Stimulated activated CD8-positive, alpha-beta memory T cell treated with anti-CD3 and anti-CD28 coated beads, Interleukin-4, amount 100 ng/mL, for 24 hours (primary cell): ENCODE data around the gene CCL2.
"Not testable (repeated sequence)": the region's sequence is repeated elsewhere in the genome, so short reads cannot be mapped to it uniquely, and the experiment has no call there.

Experiments used
- DNase-seq: peaks from one replicate; pipeline ENCODE4 v3.0.0-alpha.2; 2020; ENCODE audit warnings: low read depth

Gene CCL2

GRCh38 chr17:34254651-34255380 is at the start of gene CCL2:
Gene CCL2, plus strand, starts transcription at chr17:34255285. Its CDS starts 65 bp downstream, at chr17:34255350.
- DNase-seq, result no peak

DNA sequence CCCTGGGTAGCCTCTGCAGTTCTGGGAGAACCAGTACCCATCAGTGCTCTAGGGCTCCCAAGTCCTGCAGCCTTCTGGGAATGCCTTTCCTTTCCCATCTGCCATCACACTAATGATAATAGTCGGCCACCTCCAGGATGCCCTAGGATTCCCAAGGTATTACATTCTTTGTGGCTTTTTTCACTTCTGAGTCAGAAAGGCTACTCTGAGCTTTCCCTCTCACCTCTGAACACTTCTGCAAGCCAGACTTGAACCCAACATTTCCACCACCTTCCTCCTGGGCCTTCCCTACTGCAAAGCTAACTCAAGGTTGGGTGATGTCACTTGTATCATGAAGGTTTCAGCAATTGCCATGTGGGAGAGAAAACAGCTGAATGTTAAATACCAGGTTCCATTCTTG is 49.7 kb upstream of the CCL2 start:
- no peak for DNase-seq

DNA sequence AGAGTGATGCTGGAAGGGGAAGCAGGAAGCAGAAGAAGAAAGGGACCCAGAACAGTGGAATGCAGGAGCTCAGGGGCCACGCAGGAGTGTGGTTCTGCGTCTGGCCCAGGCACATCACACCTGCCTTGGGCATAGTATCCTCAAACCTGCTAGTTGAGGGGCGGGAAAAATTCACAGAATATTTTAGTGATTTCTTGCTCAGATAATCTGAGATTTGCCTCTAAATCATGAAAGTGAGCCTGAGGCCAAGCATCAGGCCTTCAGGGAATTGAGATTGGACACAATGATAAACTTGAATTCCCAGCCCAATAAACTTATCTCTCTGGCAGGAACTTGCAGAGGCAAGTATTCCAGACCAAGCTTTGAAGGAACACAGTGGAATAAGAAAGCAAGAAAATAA is 48.5 kb upstream of the CCL2 start:
- DNase-seq, result no peak

GRCh38 chr17:34207572-34207971 is 47.5 kb upstream of the CCL2 start:
- no peak for DNase-seq

DNA sequence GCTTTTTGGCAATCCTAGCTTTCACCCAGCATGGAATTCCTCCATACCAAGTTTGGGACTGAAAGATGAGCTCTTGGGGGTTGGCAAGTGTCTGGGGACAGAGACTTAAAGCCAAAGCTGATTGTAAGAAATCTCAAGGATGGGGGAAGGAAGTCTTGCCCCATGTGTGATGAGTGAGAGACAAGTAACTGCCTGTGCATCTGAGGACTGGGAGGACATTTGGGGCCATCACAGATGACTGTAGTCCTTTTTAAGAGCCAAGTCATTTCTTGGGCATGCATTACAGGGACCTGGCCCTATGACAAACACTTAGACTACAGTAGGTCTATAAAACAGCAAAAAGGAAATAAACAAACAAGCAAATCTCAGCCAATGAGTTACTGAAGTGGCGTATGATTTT is 36.3 kb upstream of the CCL2 start:
- no peak for DNase-seq

GRCh38 chr17:34219405-34219804 is 35.7 kb upstream of the CCL2 start:
- no peak for DNase-seq

DNA sequence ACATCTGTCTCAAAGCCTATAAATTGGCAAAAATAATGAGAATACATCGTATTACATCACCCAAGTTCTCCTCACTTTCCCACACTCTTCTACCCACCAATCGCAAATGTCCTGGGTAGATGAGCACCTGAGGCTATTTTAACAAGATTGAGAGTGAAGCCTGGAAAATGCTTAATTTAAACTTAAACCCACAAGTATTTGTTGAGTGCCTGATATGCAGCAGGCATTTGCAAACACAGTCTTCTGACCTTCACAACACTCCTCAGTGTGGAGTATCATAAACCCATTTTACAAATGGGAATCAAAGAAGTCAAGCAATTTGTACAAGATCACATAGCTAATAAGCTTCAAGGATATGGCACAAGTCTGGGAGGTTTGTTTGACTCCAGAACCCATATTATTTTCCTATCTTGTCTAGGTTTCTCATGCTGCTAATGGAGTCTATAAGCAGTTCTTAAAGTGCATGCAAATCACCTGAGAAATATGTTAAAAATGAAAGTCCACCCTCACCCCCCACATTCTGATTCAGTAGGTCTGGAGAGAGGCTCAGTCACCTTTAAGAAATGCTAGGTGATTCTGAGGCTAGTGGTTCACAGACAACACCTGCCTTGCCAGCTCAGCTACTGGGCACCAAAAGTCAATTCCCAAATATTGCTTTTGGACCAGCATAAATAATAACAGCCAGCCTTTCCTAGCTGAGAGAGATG is 34.9 kb upstream of the CCL2 start:
- no peak for DNase-seq

GRCh38 chr17:34220752-34221395 is 34.2 kb upstream of the CCL2 start:
- DNase-seq, result no peak

DNA sequence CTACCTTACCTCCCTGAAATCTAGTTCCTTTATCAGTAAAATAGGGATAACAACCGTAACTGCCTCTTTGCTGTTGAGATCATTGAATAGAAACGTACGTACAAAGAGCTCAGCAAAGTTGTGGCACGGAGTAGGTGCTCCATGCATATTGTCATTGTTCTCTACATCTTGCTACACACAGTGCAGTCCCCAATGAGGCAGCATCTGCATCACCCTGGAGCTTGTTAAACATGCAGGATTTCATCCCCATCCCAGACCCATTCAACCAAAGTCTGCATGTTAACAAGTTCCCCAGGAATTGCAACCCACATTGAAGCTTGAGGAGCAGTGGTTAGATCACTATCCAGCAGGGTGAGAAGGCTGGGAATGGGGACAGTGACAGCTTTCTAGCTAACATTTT is 33.7 kb upstream of the CCL2 start:
- no peak for DNase-seq

DNA sequence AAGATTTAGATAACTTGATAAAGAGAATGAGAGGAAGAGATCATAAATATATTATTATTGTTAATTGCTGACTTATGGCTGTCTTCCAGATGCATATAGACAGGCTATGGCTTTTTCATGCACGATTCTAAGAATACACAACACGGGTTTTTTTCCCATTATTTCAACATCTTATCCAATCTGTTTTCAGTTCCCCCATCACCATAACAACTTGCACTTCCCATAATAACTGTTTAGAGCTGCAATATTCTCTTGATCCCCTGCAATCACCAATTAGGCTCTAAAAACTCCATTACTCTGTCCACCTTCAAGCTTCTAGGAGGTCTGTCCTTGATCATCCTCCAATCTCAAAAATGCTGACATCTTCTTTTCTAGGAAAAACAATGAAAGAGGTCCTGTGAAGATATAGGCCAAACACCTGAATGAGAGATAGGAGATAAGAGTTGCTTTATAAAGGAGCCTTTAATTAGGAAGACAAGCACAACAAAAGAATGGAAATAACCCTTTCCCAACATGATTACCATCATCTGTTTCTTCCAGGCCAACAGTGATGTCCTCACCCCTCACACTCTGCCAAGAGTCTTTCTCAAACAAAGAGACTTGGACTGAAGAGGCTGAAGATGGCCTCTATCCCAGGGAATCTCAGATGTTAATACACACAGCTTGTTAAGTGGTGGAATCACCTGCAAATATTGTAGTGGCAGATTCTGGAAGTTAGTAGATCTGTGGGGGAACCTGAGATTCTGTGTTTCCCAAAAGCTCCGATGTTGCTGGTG is 32.2 kb upstream of the CCL2 start:
- DNase-seq, result no peak

GRCh38 chr17:34225046-34225445 is 30.0 kb upstream of the CCL2 start:
- no peak for DNase-seq

DNA sequence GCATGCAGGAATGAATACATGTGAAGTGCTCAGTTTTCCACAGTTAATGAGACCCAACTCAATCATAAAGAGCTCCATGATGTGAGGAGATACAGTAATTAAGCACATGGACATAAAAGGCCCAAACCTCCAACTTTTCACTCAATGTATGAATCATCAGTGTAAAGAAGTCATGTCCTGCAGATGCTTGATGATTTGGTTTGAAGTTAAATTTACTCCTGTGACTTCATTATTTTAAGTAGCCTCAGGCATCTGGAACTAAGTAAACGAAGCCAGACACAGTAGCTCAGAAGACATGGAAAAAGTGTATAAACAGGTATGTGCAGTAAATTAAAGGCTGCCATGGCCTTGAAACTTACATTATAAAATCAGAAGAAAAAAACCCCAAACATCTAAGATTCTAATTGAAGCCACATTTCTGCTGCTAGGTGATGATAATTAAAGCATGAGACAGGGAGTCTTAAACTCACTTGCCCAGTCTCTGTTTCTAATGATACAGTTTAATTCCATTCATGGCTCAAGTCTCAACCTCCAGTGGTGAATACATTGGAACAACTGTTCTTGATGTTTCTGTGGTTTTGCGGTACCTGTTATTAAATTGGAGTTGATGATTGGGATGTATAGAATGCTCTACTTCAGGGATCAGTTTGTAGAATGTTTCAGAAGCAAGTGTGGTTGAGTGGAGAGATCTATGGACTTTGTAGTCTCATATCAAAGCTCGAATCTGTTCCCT is 28.9 kb upstream of the CCL2 start:
- no peak for DNase-seq

DNA sequence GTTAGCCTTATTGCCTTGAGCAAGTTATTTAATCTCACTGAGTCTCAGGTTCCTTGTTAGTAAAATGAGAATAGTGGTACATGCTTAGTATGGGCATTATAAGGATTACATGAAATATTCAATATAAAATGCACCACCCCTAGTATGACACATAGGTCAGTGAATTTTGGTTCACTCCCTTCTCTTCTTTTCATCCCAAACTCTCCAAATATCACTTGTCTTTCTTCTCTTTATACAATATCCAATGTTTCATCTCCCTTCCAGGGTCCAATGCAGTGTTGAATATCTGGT is 28.4 kb upstream of the CCL2 start:
- DNase-seq, result no peak

GRCh38 chr17:34227293-34227692 is 27.8 kb upstream of the CCL2 start:
- not testable (repeated sequence) for DNase-seq

DNA sequence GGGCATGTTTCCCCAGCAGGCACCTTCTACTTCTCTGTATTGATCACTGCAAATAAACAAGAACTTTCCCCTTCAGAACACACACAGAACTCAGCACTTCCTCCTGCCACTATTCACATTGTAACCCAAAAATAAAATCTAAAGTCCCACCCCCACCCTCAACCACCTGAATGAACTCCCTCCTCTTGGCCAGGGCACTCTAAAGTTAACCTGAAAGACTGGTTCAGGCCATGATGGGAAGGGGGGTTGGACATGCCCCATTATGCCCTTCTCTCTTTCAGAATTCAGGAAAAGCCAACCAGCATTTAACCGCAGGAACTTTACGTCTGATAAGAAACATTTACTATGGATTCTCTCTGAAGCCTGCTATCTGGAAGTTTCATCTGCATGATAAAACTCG is 27.4 kb upstream of the CCL2 start:
- DNase-seq, result no peak

DNA sequence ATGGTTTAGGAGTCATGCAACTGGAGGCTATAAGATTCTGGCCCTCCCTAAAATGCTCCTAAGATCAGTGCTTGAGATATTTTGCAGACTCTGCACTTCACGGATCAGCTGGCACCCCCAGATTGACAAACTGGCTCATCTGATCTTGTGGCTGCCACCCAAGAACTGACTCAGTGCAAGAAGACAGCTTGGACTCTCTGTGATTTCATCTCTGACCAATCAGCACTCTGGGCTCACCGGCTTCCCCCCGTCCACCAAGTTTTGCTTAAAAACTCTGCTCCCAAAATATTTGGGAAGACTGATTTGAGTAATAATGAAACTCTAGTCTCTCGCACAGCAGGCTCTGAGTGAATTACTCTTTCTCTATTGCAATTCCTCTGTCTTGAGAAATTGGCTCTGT is 26.3 kb upstream of the CCL2 start:
- DNase-seq, result no peak

DNA sequence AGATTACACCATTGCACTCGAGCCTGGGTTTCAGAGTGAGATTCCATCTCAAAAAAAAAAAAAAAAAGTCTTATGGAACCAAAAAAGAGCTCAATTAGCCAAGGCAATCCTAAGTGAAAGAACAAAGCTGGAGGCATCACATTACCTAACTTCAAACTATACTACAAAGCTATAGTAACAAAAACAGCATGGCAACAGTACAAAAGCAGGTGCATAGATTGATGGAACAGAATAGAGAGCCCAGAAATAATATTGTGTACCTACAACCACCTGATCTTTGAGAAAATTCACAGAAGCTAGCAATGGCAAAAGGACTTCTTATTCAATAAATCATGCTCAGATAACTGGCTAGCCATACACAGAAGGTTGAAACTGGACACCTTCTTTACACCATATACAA is 24.7 kb upstream of the CCL2 start:
- DNase-seq, result no peak

DNA sequence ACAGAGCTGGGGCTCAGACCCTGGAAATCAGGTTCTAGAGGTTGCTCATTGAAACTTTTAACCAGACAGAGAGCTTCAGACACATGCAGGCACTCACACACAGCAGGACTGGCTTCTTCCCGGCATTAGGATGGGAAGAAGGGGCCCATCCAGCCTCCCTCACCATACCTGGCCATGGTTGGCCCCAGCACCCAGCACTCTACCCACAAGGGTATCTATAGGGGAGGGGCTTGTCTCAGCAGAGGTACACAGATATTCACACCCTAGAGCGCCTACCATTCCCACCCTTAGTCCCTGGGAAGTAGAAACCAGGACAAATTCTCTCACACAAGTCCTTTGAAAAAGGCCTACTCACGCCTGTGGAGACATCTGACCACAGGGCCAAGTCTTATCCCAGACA is 20.5 kb upstream of the CCL2 start:
- DNase-seq, result no peak

GRCh38 chr17:34235389-34236028 is 19.6 kb upstream of the CCL2 start:
- no peak for DNase-seq

DNA sequence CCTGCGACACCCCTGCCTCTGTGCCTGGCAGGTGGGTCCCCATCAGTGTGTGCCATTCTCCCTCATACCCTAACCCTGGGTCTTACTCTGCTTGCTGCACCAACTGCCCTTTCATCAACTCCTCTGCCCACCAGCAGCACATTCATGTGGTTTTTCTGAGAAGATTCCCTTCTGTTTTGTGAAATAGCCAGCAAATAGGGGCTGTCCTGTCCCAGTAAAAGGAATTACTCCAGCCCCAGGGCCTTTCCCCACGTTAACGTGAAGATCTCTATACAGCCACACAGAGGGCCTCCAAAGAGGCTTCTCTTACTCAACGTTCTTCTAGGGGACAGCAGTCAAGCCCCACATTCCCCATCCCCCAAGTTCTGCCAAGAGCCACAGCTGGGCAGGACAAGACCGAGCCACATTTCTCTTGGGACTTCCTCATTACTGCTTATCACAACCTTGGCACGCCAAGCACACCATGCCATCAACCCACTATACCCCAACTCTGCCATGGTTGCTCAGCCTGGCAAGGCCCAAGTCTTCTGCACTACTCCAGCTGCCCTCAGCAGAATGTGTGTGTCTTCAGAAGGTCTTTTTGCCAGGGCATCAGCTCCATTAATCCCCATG is 18.7 kb upstream of the CCL2 start:
- no peak for DNase-seq

DNA sequence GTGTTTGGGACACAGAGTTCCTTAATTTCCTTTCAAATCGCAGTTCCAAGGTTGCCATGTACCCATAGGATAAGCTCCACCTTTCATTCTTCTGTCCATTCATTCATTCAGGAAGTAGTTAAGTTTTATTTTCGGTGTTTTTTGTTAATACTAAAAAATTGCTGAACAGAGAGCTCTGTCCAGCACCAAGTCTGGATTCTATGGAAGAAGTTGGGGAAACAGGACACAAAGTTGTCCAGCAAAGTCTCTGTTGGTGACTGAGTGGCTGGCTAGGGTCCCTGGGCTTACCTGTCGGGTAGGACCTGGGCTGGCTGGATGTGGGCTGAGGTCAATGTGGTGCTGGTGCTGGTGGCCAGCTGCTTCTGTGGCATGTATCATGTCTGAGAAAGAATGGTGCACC is 17.6 kb upstream of the CCL2 start:
- DNase-seq, result no peak
